Endothelial cell of umbilical vein (primary cell): ENCODE data around the gene TRAF7. TPM values are rescaled to one million over a fixed set of nuclear protein-coding genes. Genes with fewer than 3 reads are reported as not detected.

Experiments used
- BruUV-seq: library from RNA; stranded (reverse); fragments of 400-500 nt; replicated peaks from 2 replicates; lab custom pipeline; 2021; lab: Mats Ljungman, UMichigan
- CTCF ChIA-PET: fragments of 300-600, 350-600 bp; sonication (Branson Sonifier 250); formaldehyde crosslinking; loops from one replicate; lab custom pipeline; 2021; ENCODE audit warnings: antibody characterized with exemption, inconsistent platforms; lab: Charles Lee
- POLR2A ChIA-PET: fragments of 300-600, 350-600 bp; sonication (Branson Sonifier 250); formaldehyde crosslinking; loops from one replicate; lab custom pipeline; 2021; ENCODE audit warnings: antibody characterized with exemption, inconsistent platforms; lab: Charles Lee
- DNase-seq: peaks from one replicate; pipeline ENCODE4 v3.0.0-alpha.2; 2011; ENCODE audit warnings: low read depth, low spot score
- FAIRE-seq: peaks from 2 replicates; lab custom pipeline; 2011; peaks lifted over from hg19 to GRCh38; lab: Jason Lieb, UNC
- H2AFZ ChIP-seq: 2 replicates; pipeline ENCODE4 v1.6.0; 2012; ENCODE audit warnings: low read depth, low read length, control low read depth, inconsistent platforms
- H3K27ac ChIP-seq: 2 replicates; pipeline ENCODE4 v1.5.1; 2011; ENCODE audit warnings: low read depth, mild to moderate bottlenecking, control low read depth, low read length, moderate library complexity; ENCODE audit not compliant: insufficient read depth
- H3K27me3 ChIP-seq, 2 experiments: 2 replicates each; pipeline versions ENCODE4 v1.6.0 to v1.6.1; 2011; ENCODE audit warnings: low read length in 2 of 2, mixed read lengths in 1 of 2; ENCODE audit not compliant: control insufficient read depth in 2 of 2, insufficient read depth in 2 of 2
- H3K36me3 ChIP-seq, 2 experiments: 2 replicates in 1 of 2; 3 replicates in 1 of 2; pipeline ENCODE4 v1.5.1; 2011; ENCODE audit warnings: low read length in 2 of 2, mild to moderate bottlenecking in 1 of 2, moderate library complexity in 1 of 2; ENCODE audit not compliant: control insufficient read depth in 2 of 2, insufficient read depth in 2 of 2; ENCODE audit errors: extremely low read depth in 1 of 2
- H3K4me1 ChIP-seq: 3 replicates; pipeline ENCODE4 v1.5.1; 2011; ENCODE audit warnings: mild to moderate bottlenecking, low read length; ENCODE audit not compliant: control insufficient read depth, insufficient read depth; ENCODE audit errors: extremely low read depth
- H3K4me2 ChIP-seq: 2 replicates; pipeline ENCODE4 v1.6.1; 2011; ENCODE audit warnings: low read length, control low read depth, mixed read lengths; ENCODE audit not compliant: insufficient read depth
- H3K4me3 ChIP-seq, 3 experiments: fragments of 200-600 bp in 1 of 3; sonication (generic), shearing (Covaris generic) in 1 of 3; replicated peaks in 1 of 3; 2 replicates each; pipeline ENCODE4 v1.5.1; 2011 to 2016; ENCODE audit warnings: control low read depth in 3 of 3, low read length in 3 of 3, mild to moderate bottlenecking in 2 of 3, inconsistent platforms in 1 of 3, low read depth in 1 of 3, moderate library complexity in 1 of 3; ENCODE audit not compliant: insufficient read depth in 1 of 3
- H3K79me2 ChIP-seq: 2 replicates; pipeline ENCODE4 v1.6.0; 2012; ENCODE audit warnings: low read length, inconsistent platforms; ENCODE audit not compliant: control insufficient read depth, insufficient read depth
- H3K9ac ChIP-seq: replicated peaks from 2 replicates; pipeline ENCODE3; 2011; ENCODE audit warnings: low read length, control low read depth; ENCODE audit not compliant: insufficient read depth; ENCODE audit errors: extremely low read depth
- H3K9me1 ChIP-seq: replicated peaks from 3 replicates; pipeline ENCODE4 v1.6.0; 2011; ENCODE audit warnings: mild to moderate bottlenecking, low read length; ENCODE audit not compliant: control insufficient read depth, insufficient read depth; ENCODE audit errors: extremely low read depth
- H3K9me3 ChIP-seq: replicated peaks from 2 replicates; pipeline ENCODE4 v1.5.1; 2012; ENCODE audit warnings: low read length, inconsistent platforms; ENCODE audit not compliant: control insufficient read depth, insufficient read depth
- H4K20me1 ChIP-seq: replicated peaks from 2 replicates; pipeline ENCODE3; 2011; ENCODE audit warnings: mild to moderate bottlenecking, low read length; ENCODE audit not compliant: control insufficient read depth, insufficient read depth; ENCODE audit errors: extremely low read depth
- CTCF ChIP-seq, 2 donors: IDR thresholded peaks; 1 replicate in 1 of 2; 2 replicates in 1 of 2; pipeline ENCODE4 v1.5.1; 2011; ENCODE audit warnings: low read length in 2 of 2, mild to moderate bottlenecking in 2 of 2, moderate library complexity in 2 of 2, control low read depth in 1 of 2, inconsistent platforms in 1 of 2, low read depth in 1 of 2; ENCODE audit not compliant: insufficient read depth in 1 of 2; ENCODE audit errors: extremely low read depth in 1 of 2
- JUN ChIP-seq: IDR thresholded peaks from 2 replicates; pipeline ENCODE4 v1.6.1; 2011; ENCODE audit warnings: borderline replicate concordance, low read depth; ENCODE audit not compliant: insufficient read length, insufficient read depth
- POLR2A ChIP-seq: IDR thresholded peaks from 2 replicates; pipeline ENCODE4 v1.6.1; 2012; ENCODE audit warnings: low read depth, mild to moderate bottlenecking, control low read depth, low read length
- dilution Hi-C: fragments of 300-500 bp; cut with MboI; formaldehyde crosslinking; loops from one replicate; pipeline ENCODE4 v1.15.0; 2019; ENCODE audit warnings: low sequenced_read_pairs; ENCODE audit not compliant: extremely low pct_ligation_motif_present
- intact Hi-C: fragments of 100-400 bp; cut with micrococcal nuclease; formaldehyde crosslinking; loops from one replicate; pipeline ENCODE4 v1.10.0; 2022
- polyA plus RNA-seq, 4 experiments: library from polyadenylated mRNA; depleted of rRNA in 3 of 4; stranded (reverse) in 3 of 4; unstranded in 1 of 4; fragments of >200 nt; gene quantifications; 2 replicates each; pipeline versions ENCODE4 v1.2.1 to v1.2.3, GENCODE V29; 2011 to 2012; ENCODE audit warnings: missing spikeins in 1 of 4
- total RNA-seq: library from RNA; stranded (reverse); gene quantifications from 2 replicates; pipeline ENCODE4 v1.2.3, GENCODE V29; 2021

Gene TRAF7
- total and polyA plus RNA-seq, 2 donors (not counting 3 experiments of a cell fraction or from before 2014, with no cell fraction given) = 141 to 175 TPM

- ChIA-PET CTCF (interaction anchor here (1.0 to 1.6 kb wide), 8 partner anchors 9 to 306 kb away, joined by 3 to 11 read pairs (median 4); partner anchors contain the start of genes PGP and RAB26), POLR2A (interaction anchor here (2.6 kb wide), 1 partner anchor 39 kb away, joined by 8 read pairs; the partner anchor contains the start of gene TRAF7)
- H3K9me1 ChIP-seq = no peaks in the 10 kb centered on the region
- BruUV-seq = no TSS peak
- H3K36me3 ChIP-seq = no peaks in the 10 kb centered on the region
- DNase-seq (peak; percentile 31), FAIRE-seq (peak; percentile 56)
- dilution Hi-C loops = no loop called here
- no peaks in the 10 kb centered on the region for H3K4me1 ChIP-seq
- TF ChIP-seq CTCF (IDR thresholded peaks at IDR 0.05; ENCODE audit: extremely low read depth in 1 of 2, insufficient read depth in 1 of 2, low read depth in 1 of 2, low read length in 2 of 2) (peak; percentile 8 to 39), POLR2A (no peak), JUN (no peak)
- intact Hi-C loops = loop anchor here (5.0 kb wide), 1 partner anchor 57 kb away; the partner anchor contains the start of gene ECI1
- H3K9ac ChIP-seq = no peak overlapping the region
- no peak overlapping the region for H3K4me2 ChIP-seq
- H3K79me2 ChIP-seq = no peaks in the 10 kb centered on the region
- no peak overlapping the region for H2AFZ ChIP-seq
- H4K20me1 ChIP-seq = no peaks in the 10 kb centered on the region
- peaks cover 26 to 35% of the 10 kb centered on the region in 2 experiments for H3K27me3 ChIP-seq
- no peaks in the 10 kb centered on the region for H3K9me3 ChIP-seq
- no peak overlapping the region for H3K27ac ChIP-seq
- H3K4me3 ChIP-seq = no peak overlapping the region
Measured at GRCh38 chr16:2194852-2195321, 39.3 kb downstream of the TRAF7 start.
